PC-9 (cell line): ENCODE results near the gene STK32B.

Experiments
- EZH2 ChIP-seq: fragments of 200-600 bp; sonication (generic); IDR thresholded peaks from 2 replicates; pipeline ENCODE4 v1.8.0; 2017; ENCODE audit warnings: antibody characterized with exemption, low read depth
- TF ChIP-seq, protein P1 (sequence below): fragments of 200-600 bp; sonication (generic); conservative IDR thresholded peaks from 2 replicates; pipeline ENCODE4 v1.6.1; 2017; ENCODE audit warnings: mixed run types, antibody characterized with exemption, mild to moderate bottlenecking, moderate library complexity

GRCh38 chr4:5409972-5410618 is 358.8 kb downstream of the STK32B start:
- TF ChIP-seq, protein P1, sequence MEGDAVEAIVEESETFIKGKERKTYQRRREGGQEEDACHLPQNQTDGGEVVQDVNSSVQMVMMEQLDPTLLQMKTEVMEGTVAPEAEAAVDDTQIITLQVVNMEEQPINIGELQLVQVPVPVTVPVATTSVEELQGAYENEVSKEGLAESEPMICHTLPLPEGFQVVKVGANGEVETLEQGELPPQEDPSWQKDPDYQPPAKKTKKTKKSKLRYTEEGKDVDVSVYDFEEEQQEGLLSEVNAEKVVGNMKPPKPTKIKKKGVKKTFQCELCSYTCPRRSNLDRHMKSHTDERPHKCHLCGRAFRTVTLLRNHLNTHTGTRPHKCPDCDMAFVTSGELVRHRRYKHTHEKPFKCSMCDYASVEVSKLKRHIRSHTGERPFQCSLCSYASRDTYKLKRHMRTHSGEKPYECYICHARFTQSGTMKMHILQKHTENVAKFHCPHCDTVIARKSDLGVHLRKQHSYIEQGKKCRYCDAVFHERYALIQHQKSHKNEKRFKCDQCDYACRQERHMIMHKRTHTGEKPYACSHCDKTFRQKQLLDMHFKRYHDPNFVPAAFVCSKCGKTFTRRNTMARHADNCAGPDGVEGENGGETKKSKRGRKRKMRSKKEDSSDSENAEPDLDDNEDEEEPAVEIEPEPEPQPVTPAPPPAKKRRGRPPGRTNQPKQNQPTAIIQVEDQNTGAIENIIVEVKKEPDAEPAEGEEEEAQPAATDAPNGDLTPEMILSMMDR: no peak; the same call in 1 of the 2 replicates
- TF ChIP-seq EZH2: no peak
